ENCODE data around the gene ASIP. TPM values are rescaled to one million over a fixed set of nuclear protein-coding genes. Genes with fewer than 3 reads are reported as not detected.

The ASIP gene
- total and polyA plus RNA-seq, 2 of the 4 experiments (the other 2 are of a cell fraction), result not detected

GRCh38 chr20:34193051-34193450, 48.2 kb upstream of the ASIP start:
- TF ChIP-seq FOS (IDR thresholded peaks at IDR 0.05; ENCODE audit: low read depth, low read length) (no peak), RAD21 (IDR thresholded peaks at IDR 0.05; ENCODE audit: low read length) (no peak), USF2 (IDR thresholded peaks at IDR 0.05; ENCODE audit: low read depth, low read length) (no peak), MXI1 (IDR thresholded peaks at IDR 0.05; ENCODE audit: borderline replicate concordance, low read depth, low read length) (no peak), SMC3 (IDR thresholded peaks at IDR 0.05; ENCODE audit: low read depth, low read length) (no peak), NFE2L2 (IDR thresholded peaks at IDR 0.05; ENCODE audit: low read depth, low read length) (no peak), CHD1 (IDR thresholded peaks at IDR 0.05; ENCODE audit: low read depth, low read length) (no peak)
- POLR2A ChIA-PET (ENCODE audit: unreplicated experiment), result no interaction called here
- Histone ChIP-seq H3K9me3 (ENCODE audit: control insufficient read depth, insufficient read depth, low read length) (no peaks in the 10 kb centered on the region), H4K5ac (ENCODE audit: low read depth, low read length) (no peak overlapping the region), H3K4me2 (ENCODE audit: low read depth, low read length) (no peak overlapping the region), H2AK5ac (ENCODE audit: low read depth, low read length) (no peak overlapping the region), H3K9me1 (ENCODE audit: insufficient read depth, low read length) (no peaks in the 10 kb centered on the region), H3K27me3 (ENCODE audit: control insufficient read depth, insufficient read depth, low read length) (peaks cover 47% of the 10 kb centered on the region), H4K8ac (ENCODE audit: low read depth in 2 of 2, low read length in 2 of 2) (no peak overlapping the region), H4K20me1 (ENCODE audit: insufficient read depth, low read length) (no peaks in the 10 kb centered on the region), H2BK5ac (ENCODE audit: low read depth, low read length, poor library complexity, severe bottlenecking) (no peak overlapping the region), H2BK120ac (ENCODE audit: low read depth, low read length) (no peak overlapping the region), H4K91ac (ENCODE audit: insufficient read depth, low read depth, low read length) (no peak overlapping the region), H2AFZ (replicated peaks; ENCODE audit: low read length, poor library complexity) (no peak overlapping the region), H3K4me3 (ENCODE audit: insufficient read depth, low read depth, low read length) (no peak overlapping the region), H3K36me3 (ENCODE audit: control insufficient read depth, insufficient read depth, low read length) (no peaks in the 10 kb centered on the region), H3K27ac (ENCODE audit: insufficient read depth, low read length) (no peak overlapping the region), H2BK20ac (ENCODE audit: low read depth, low read length) (no peak overlapping the region), H3K14ac (replicated peaks; ENCODE audit: low read depth, low read length) (no peak overlapping the region), H3K79me1 (ENCODE audit: low read depth in 1 of 2, low read length in 2 of 2) (no peaks in the 10 kb centered on the region), H3K23ac (ENCODE audit: low read depth, low read length) (no peak overlapping the region), H3K9ac (ENCODE audit: low read depth, low read length) (no peak overlapping the region), H3K4me1 (ENCODE audit: control insufficient read depth, insufficient read depth, low read length) (no peaks in the 10 kb centered on the region), H3K4ac (ENCODE audit: low read depth, low read length) (no peak overlapping the region), H2AK9ac (replicated peaks; ENCODE audit: low read depth, low read length, poor library complexity) (no peak overlapping the region), H3K18ac (ENCODE audit: low read depth, low read length) (no peak overlapping the region), H2BK15ac (ENCODE audit: low read depth, low read length) (no peak overlapping the region), H3K56ac (ENCODE audit: extremely low read depth, insufficient read depth, low read length) (no peak overlapping the region)
- DNase-seq (no peak), ATAC-seq (ENCODE audit: low read depth) (no peak)
- no CpG with 5 or more reads among the region's 3 CpGs for WGBS, 2 experiments (ENCODE audit: extremely low coverage in 2 of 2, insufficient read length in 1 of 2)
- intact Hi-C loops (cut with micrococcal nuclease), result loop anchor here (5.0 to 10.0 kb wide), 2 partner anchors 54 to 282 kb away; no protein-coding TSS in a partner anchor
- BruUV-seq (replicated peaks), result no TSS peak
- CTCF ChIA-PET, result no interaction called here
- dilution Hi-C loops (cut with HindIII; ENCODE audit: low sequenced_read_pairs, unreplicated experiment), result no loop called here
- in situ Hi-C loops (cut with MboI; ENCODE audit: low sequenced_read_pairs), result loop anchor here (5.0 to 10.0 kb wide), 2 partner anchors 59 to 92 kb away; no protein-coding TSS in a partner anchor
